ENCODE results near the gene BUB3.

Gene BUB3

GRCh38 chr10:123213192-123213591, 59.0 kb downstream of the BUB3 start:
- no peaks in the 10 kb centered on the region for H3K4me1 ChIP-seq (ENCODE audit: insufficient read depth, low read length)
- H3K27me3 ChIP-seq (ENCODE audit: insufficient read depth, low read length), result no peaks in the 10 kb centered on the region
- peaks cover 2% of the 10 kb centered on the region for H3K9me3 ChIP-seq (ENCODE audit: low read length)
- H3K4me3 ChIP-seq (ENCODE audit: low read length), result no peak overlapping the region
- no peaks in the 10 kb centered on the region for H3K36me3 ChIP-seq (ENCODE audit: insufficient read depth, low read length)
- no peak overlapping the region for H2AFZ ChIP-seq (ENCODE audit: low read depth, low read length)
